Kidney tubule cell (primary cell): Measurements from ENCODE around the gene CHI3L1.

ENCODE experiments used
- DNase-seq: peaks from one replicate; pipeline ENCODE4 v3.0.0-alpha.2; 2018; ENCODE audit warnings: low spot score

The CHI3L1 gene

GRCh38 chr1:203167913-203168200, 18.6 kb downstream of the CHI3L1 start:
- no peak for DNase-seq

DNA sequence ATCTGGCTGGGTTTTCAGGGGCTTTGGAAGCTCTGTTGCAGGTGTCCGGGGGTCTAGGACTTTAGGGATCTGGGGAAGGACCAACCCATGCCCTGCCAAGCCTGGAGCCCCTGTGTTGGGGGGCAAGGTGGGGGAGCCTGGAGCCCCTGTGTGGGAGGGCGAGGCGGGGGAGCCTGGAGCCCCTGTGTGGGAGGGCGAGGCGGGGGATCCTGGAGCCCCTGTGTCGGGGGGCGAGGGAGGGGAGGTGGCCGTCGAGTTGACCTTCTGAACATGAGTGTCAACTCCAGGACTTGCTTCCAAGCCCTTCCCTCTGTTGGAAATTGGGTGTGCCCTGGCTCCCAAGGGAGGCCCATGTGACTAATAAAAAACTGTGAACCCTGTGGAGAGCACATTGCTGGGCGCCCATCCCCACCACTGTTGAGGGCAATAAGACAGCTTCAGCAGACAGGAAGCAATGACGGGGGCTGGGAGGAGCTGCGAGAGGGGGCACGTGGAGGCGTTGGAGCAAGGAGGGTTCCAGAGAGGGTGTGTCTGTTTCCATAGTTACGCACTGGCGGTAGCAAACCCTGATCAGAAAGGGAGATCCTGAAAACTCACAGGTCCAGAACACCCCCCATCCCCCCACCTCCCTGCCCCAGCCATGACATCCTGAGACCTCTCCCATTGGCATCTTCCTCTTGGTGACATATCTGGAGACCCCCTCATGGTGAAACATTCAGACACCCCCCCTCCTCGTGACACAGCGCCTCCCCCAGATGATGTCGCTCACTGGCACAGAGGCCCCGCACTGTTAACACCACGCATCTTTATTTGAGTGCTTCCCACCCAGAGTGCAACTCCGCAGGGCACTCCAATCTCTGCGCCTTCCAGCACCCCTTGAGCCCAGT, 19.2 kb downstream of the CHI3L1 start:
- peak; percentile 58 for DNase-seq

DNA sequence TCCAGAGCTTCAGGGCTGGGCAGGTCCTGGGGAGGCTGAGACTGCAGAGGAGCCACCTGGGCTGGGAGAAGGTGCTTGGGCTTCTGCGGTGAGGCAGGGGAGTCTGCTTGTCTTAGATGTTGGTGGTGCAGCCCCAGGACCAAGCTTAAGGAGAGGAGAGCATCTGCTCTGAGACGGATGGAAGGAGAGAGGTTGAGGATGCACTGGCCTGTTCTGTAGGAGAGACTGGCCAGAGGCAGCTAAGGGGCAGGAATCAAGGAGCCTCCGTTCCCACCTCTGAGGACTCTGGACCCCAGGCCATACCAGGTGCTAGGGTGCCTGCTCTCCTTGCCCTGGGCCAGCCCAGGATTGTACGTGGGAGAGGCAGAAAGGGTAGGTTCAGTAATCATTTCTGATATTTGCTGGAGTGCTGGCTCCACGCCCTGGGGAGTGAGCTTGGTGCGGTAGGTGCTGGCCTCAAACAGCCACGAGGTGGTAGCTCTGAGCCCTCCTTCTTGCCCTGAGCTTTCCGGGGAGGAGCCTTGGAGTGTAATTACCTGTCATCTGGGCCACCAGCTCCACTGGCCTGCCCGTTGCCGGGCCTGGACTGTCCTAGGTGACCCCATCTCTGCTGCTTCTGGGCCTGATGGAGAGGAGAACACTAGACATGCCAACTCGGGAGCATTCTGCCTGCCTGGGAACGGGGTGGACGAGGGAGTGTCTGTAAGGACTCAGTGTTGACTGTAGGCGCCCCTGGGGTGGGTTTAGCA, 20.1 kb downstream of the CHI3L1 start:
- DNase-seq = peak; percentile 32

DNA sequence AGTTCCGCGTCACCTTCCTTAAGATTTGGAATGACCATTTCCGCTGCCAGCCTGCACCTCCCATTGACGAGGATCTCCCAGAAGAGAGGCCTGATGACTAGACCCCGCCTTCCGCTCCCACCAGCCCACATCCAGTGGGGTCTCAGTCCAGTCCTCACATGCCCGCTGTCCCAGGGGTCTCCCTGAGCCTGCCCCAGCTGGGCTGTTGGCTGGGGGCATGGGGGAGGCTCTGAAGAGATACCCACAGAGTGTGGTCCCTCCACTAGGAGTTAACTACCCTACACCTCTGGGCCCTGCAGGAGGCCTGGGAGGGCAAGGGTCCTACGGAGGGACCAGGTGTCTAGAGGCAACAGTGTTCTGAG, 20.7 kb downstream of the CHI3L1 start:
- DNase-seq = no peak

DNA sequence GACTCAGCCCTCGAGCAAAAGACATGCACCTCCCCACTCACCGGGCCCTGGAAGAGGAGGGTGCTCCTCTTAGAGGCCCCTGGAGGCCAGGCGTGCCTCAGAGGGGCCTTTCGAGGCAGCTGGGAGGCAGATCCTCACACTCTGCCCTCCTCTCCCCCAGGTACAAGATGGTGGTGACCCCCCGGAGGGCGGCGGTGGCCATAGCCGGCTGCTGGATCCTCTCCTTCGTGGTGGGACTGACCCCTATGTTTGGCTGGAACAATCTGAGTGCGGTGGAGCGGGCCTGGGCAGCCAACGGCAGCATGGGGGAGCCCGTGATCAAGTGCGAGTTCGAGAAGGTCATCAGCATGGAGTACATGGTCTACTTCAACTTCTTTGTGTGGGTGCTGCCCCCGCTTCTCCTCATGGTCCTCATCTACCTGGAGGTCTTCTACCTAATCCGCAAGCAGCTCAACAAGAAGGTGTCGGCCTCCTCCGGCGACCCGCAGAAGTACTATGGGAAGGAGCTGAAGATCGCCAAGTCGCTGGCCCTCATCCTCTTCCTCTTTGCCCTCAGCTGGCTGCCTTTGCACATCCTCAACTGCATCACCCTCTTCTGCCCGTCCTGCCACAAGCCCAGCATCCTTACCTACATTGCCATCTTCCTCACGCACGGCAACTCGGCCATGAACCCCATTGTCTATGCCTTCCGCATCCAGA, 21.3 kb downstream of the CHI3L1 start:
- no peak for DNase-seq

- no peak for DNase-seq
These were observed 22.4 kb downstream of the CHI3L1 start for GRCh38 chr1:203163891-203164635.

DNA sequence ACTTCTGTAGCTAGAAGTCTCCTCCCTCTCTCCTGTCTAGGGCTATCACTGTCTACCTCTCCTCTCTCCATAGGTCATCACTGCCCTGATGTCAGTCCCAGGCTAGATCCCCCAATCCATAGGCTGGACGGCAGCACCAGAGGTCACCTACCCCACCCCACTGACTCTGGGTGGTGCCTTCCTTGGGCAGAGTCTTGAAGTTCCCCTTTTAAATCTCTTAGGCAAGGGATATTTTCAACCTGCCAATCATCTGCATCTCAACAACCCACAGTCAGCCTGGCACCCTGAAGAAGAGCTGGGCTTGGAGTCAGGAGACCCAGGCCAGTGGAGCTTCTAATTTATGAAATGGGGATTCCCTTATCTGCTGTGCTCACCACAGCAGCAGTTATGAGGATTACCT, 24.1 kb downstream of the CHI3L1 start:
- no peak for DNase-seq

DNA sequence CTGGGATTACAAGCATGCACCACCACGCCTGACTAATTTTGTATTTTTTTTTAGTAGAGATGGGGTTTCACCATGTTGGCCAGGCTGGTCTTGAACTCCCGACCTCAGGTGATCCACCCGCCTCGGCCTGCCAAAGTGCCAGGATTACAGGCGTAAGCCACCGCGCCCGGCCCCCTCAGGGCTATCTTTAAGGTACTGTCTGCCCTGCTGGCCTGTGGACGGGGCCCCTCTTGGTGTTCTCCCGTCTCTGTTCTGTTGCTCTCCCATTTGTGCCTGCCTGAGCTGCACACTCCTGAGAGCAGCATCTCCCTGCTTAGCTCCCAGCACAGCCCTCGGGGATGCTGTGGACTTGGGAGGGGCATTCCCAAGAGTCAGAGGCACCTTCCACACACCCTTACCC, 24.8 kb downstream of the CHI3L1 start:
- DNase-seq = no peak

DNA sequence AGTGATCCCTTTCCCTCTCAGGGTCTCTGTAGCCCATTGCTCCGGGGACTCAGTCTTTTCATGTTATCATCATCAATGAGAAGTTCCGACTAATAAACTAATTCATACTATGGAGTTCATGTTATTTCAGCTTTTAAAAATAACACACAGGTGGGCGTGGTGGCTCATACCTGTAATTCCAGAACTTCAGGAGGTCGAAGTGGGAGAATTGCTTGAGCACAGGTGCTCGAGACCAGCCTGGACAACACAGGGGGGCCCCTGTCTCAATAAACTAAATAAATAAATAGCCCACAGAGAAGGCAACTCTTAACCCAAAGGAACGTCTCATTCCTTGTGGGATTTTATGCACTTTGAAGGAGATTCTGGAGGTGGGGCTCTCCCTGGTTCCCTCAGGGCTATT, 25.3 kb downstream of the CHI3L1 start:
- no peak for DNase-seq

- no peak for DNase-seq
These were observed 26.7 kb downstream of the CHI3L1 start for GRCh38 chr1:203159844-203160243.

GRCh38 chr1:203158960-203159665, 27.4 kb downstream of the CHI3L1 start:
- DNase-seq = no peak

GRCh38 chr1:203158423-203158822, 28.1 kb downstream of the CHI3L1 start:
- no peak for DNase-seq

DNA sequence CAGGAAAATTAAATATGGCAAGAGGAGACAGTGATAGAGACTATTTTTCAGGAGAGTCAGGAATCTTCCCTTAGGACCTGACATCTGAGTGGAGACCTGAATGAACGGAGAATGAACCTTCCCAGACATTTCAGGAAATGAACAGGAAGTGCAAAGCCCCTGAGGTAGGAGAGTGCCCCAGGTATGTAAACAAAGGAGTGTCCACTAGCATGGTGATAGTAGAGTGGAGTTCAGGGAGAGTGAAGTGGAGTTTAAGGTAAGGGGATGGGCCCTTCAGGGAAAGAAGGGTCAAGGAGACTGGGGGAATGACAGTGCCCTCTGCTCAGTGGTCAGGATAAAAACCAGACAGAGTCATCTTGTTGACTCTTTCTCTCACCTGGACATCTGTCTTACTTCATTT, 30.2 kb downstream of the CHI3L1 start:
- DNase-seq = no peak

DNA sequence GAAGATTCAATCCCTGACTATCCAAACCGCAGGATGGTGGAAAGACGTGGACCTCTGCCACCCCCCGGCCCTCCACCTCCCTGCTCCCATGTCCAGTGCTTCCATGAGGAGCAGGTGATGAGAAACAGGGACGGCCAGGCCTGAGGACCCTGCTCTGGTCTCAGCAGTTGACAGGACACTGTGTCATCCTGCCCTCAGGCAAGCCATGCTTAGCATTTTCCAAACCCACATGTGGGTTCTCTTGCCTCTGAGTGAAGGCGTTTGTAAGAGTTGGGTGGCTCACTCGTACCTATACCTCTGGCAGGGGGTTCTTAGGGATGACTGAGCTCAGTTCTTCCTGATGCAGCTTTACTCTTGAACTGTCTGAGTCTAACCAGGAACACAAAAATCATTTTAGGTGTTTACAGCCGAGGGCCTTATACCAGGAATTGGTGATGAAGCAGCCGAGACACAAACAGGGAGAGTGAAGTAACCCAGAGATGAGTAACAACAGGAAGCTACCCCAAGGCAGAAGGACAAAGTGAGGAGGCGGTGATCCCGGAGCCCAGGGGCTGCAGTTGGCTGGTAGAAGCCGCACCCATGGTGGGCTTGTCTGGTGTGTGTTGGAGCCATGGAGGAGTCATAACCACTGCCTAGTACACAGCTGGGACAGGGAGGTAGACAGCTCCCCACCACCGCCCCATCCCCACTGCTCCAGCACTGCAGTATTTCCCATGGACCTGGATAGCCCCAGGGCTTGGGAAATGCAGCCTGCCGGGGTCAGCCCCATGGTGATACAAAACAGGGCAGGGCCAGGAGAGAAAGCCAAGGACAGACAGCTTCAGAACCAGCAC, 32.3 kb downstream of the CHI3L1 start:
- DNase-seq = peak; percentile 74

- peak; percentile 66 for DNase-seq
These were observed 33.2 kb downstream of the CHI3L1 start for GRCh38 chr1:203153051-203153988.

DNA sequence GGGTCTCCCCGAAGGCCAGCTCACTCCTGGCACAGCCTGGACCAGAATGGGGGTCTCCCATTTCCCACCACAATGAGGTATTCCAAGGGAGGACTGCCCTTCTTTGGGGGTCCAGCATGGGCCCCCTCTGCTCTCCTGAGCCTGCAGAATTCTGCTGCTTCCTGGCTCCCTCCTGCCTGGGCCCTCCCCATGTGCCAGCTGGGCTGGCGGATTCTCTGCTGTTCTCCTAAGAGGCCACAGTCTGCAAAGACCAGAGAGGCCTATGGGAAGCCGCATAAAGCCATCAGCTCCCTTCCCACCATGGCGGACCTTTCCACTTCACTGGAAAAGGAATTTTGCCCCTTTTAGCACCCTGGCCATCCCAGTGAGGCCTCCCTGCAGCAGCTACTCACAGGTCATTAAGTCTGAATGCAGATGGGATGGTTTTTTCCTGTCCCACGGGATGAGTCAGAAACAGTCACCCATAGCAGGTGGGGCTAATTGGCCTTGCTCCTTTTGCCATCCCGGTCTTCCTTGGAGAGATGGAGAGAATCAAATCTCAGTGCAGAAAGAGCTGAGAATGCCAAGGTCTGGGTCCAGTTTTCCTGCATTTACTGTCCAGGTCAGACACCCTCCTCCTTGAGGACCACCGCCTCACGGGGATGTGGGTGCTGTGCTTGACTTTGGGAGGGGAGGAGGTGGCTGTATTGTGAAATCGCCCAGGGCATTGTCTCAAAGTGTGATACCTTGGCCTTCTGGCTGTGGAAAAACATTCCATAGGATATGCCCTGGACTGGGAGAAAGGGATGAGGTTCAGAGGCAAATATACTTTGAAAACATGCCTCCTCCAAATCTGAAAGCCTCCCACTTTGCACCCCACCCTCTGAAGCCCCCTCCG, 34.1 kb downstream of the CHI3L1 start:
- DNase-seq = peak; percentile 97

DNA sequence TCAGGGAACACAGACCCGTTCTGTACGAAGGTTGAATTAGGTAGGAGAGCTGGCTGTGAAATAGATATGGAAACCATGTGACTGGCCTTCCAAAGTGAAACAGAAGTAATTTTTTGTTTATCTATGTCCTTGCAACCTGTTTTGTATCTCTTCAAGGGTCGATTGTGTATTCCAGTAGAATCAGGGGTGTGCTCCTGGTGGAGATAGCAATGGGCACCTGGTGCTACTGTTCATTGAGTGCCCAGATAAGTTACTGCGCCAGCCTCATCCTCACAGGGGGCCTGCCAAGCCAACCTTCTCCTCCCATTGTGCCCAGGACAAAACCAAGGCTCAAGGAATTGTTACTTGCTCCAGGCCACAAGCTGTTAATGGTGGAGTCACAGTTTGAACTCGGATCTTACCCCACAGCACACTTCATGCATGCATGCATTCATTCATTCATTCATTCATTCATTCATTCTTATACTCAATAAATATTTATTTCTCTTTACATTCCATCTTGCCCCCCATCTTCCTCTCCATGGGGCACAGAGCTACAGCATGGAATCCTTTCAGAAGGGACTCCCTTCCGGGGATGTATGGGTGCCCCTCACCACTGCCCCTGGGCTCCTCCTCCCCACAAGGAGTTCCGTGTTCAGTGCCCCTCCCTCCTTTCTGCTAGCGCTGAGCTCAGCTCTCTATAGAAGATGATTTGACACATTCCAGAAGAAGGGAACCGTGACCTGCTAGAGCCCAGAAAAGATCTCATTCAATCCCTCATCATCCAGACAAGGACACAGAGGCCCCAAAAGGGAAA, 34.9 kb downstream of the CHI3L1 start:
- peak; percentile 87 for DNase-seq
